DMS 273 treated with DMSO at 0.1 percent for 48 hours (cell line): ENCODE results near the gene OSGIN1.

Source experiments
- DNase-seq: peaks from one replicate; lab custom pipeline; 2025; lab: John Stamatoyannopoulos, UW

The OSGIN1 gene

GRCh38 chr16:84000989-84001642 lies 48.1 kb downstream of the OSGIN1 start:
- DNase-seq = no peak

DNA sequence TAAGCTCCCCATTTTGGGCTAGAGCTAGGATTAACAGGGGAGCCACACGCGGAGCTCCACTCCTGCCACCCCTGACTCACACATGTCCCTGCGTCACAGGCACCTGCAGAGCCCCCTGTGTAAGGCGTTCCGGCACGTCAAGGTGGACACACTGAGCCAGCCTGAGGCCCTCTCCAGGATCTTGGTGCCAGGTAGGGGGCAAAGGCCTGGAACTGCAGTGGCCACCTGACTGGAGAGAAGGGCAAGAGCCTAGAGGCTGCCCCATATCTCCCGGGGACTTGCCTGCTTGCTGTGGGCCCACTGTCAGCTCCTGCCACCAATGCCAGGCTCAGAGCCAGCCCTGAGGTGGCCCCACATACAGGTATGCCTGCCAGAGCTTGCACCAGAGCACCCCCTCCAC lies 48.7 kb downstream of the OSGIN1 start:
- no peak for DNase-seq

GRCh38 chr16:84003038-84003437 lies 50.0 kb downstream of the OSGIN1 start:
- DNase-seq = no peak

DNA sequence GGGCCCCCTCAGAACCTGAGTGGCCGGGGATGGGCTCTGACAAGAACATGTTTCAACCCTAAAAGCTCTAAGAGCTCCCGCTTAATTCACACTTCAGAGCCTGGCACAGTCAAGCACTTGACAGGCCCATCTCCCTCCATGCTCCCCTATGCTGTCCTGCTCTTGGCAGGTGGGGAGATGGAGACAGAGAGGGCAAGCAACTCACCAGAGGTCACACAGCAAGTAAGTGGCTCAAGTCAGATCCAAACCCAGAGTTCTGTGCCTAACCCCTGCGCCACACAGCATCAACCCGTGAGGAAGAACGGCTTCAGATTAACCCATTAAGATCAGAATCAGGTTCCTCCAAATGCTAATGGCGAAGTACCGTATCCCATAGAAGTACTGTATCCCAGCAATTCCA lies 51.4 kb downstream of the OSGIN1 start:
- DNase-seq = no peak

DNA sequence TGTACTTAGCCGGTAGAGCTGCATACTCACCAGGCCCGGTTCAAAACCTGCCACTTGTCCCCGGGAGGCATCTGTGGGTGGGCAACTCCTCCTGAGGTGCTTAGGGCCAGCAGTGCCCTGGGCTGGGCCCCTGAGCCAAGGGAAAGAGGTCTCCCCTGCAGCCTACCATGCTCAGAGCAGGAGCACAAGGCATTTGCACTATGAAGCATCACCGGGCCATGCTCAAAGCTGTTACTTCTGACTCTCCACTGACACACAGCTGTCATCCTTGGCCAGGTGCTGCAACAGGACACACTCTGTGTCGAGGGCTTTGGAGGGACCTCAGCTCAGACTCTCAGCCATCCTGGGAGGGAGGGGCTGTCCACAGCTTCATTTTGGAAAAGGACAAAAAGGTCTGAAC lies 52.4 kb downstream of the OSGIN1 start:
- no peak for DNase-seq

DNA sequence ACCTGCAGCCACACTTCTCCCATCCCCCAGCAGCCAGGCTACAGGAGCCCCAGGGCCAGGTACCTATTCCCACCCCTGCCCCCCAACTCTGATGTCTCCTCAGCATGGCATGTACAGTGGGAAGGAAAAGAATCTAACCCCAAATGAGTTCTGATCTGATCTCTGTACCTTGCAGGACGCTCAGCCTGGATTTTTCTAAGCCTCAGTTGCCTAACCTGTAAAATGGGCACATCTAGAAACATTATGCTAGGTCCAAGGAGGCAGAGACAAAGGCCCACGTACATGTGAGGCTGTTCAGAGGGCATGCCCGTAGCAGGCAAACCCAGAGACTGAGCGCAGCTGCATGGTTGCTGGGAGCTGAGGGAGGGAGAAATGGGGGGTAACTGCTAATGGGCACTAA lies 54.5 kb downstream of the OSGIN1 start:
- no peak for DNase-seq

- no peak for DNase-seq
These were observed 54.9 kb downstream of the OSGIN1 start for GRCh38 chr16:84007965-84008364.

DNA sequence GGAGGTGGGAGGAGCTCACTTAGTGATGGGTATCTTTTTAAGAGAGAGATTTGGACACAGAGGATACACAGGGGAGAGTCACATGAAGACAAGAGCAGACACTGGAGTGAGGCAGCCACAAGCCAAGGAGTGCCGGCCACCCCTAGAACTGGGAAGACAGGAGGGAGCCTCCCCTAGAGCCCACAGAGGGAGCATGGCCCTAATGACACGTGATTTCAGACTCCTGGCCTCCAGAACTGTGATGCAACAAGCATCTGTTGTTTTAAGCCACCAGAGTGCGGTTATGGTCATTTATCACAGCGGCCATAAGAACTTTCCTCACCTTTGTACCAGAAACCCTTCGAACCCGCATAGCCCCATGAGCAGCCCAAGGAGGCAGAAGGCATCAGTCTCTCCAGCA lies 56.2 kb downstream of the OSGIN1 start:
- no peak for DNase-seq

DNA sequence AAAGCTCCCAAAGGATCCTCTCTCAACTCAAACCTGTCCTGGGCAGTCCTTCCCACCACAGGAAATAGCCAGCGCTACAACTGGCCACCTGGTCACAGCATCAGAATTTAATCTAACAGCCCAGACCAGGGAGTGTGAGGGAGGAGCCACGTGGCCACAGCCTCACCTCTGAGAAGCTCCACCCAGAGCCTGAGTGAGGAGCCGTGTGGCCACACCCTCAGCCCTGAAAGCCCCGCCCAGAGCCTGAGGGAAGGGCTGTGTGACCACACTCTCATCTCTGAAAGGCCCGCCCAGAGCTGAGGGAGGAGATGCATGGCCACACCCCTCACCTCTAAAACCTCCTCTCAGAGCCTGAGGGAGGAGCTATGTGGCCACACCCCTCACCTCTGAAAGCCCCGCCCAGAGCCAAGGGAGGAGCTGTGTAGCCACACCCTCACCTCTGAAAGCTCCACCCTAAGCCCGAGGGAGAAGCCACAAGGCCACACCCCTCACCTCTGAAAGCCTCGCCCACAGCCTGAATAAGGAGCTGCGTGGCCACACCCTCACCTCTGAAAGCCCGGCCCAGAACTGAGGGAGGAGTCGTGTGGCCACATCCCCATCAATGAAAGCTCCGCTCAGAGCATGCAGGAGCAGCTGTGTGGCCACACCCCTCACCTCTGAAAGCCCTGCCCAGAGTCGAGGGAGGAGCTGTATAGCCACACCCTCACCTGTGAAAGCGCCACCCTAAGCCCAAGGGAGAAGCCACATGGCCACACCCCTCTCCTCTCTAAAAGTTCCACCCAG lies 60.9 kb downstream of the OSGIN1 start:
- DNase-seq = no peak

DNA sequence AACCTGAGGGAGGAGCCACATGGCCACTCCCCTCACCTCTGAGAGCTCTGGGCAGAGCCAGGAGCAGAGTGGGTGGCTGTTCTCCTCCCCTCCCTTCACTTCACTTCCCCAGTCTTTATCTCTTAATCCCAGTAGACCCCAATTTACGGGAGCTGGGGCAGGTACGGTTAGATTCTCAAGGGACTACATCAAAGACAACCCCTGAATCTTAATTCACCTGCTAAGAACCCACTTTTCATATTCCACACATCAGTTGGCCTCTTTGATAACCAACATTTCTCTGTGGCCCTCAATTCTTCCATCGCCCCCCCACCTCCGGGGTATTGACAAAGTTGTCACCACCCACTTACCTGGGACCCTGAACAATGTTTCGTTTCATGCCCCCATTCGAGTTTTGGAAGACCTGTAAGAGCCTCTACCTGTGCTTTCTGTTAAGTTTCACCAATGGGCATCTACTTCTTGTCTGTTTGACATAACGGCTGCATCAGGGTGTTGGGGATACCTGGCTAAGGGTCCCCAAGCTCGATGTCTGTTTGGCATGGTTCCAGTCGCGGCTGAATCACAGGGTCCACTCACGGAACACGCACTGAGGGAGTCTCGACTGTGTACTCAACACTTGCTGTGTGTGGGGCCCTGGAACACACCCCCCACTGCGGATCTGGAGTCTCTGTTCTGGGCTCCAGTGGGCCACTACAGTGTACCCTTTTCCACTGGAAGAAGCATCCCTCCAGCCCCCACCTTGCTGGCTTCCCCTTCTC lies 61.7 kb downstream of the OSGIN1 start:
- no peak for DNase-seq

DNA sequence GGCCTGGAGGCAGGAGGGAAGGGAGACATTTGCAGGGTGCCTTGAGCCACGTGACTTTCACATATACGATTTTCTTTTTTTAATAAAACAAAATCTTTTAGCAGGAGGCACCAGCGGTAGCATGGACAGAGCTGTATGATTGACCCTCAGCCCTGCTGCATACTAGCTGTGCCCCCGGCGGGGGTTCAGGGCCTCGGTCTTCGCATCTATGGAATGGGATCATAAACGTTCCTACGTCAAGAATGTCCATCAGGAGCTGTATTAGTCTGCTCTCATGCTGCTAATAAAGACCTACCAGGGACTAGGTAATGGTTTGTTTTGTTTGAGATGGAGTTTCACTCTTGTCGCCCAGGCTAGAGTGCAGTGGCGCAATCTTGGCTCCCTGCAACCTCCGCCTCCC lies 62.4 kb downstream of the OSGIN1 start:
- no peak for DNase-seq
